HG02943 (cell line): ENCODE results near the gene CDCA3.
"Not testable (repeated sequence)": the region's sequence is repeated elsewhere in the genome, so short reads cannot be mapped to it uniquely, and the experiment has no call there.

Source experiments
- ATAC-seq: cut with Tn5 transposase; IDR thresholded peaks from one replicate; pipeline ENCODE4 v1.9.1; 2021; ENCODE audit warnings: mild to moderate bottlenecking, low read depth, moderate library complexity; ENCODE audit not compliant: unreplicated experiment

CDCA3 gene

GRCh38 chr12:6873094-6874014, 22.3 kb upstream of the CDCA3 start, which contains the start of gene SPSB2:
TSS of gene SPSB2 (minus strand) at chr12:6873303. CDS start at chr12:6872901, 402 bp downstream.
- peak; percentile 72 for ATAC-seq

GRCh38 chr12:6872073-6873048, 21.3 kb upstream of the CDCA3 start:
- peak; percentile 31 for ATAC-seq

- no peak for ATAC-seq
These were observed 20.2 kb upstream of the CDCA3 start for GRCh38 chr12:6871052-6871957.

- ATAC-seq = not testable (repeated sequence)
These were observed 19.2 kb upstream of the CDCA3 start for GRCh38 chr12:6870304-6870703.

- no peak for ATAC-seq
These were observed 18.2 kb upstream of the CDCA3 start for GRCh38 chr12:6869049-6870021.

- ATAC-seq = no peak
These were observed 17.3 kb upstream of the CDCA3 start for GRCh38 chr12:6868211-6869048.

- peak; percentile 50 for ATAC-seq
These were observed 16.5 kb upstream of the CDCA3 start, which contains the start of gene TPI1 for GRCh38 chr12:6867413-6868210. TSS of gene TPI1 (plus strand) at chr12:6867531. CDS start at chr12:6867567, 36 bp downstream.

GRCh38 chr12:6866920-6867412, 15.9 kb upstream of the CDCA3 start:
- peak; percentile 20 for ATAC-seq

GRCh38 chr12:6866163-6866919, 15.3 kb upstream of the CDCA3 start:
- no peak for ATAC-seq

- ATAC-seq = not testable (repeated sequence)
These were observed 14.2 kb upstream of the CDCA3 start for GRCh38 chr12:6865307-6865706.

GRCh38 chr12:6863586-6864321, 12.7 kb upstream of the CDCA3 start:
- no peak for ATAC-seq

- ATAC-seq = no peak
These were observed 11.9 kb upstream of the CDCA3 start for GRCh38 chr12:6863033-6863432.

GRCh38 chr12:6861391-6861790, 10.3 kb upstream of the CDCA3 start:
- ATAC-seq = no peak

- no peak for ATAC-seq
These were observed 9.9 kb upstream of the CDCA3 start for GRCh38 chr12:6860942-6861341.

GRCh38 chr12:6860116-6860515, 9.0 kb upstream of the CDCA3 start:
- no peak for ATAC-seq
